GM21576 (cell line): Measurements from ENCODE around the gene MBD4.

Experiments
- ATAC-seq: cut with Tn5 transposase; IDR thresholded peaks from one replicate; pipeline ENCODE4 v1.9.1; 2021; ENCODE audit warnings: mild to moderate bottlenecking, moderate library complexity; ENCODE audit not compliant: unreplicated experiment

The MBD4 gene

DNA sequence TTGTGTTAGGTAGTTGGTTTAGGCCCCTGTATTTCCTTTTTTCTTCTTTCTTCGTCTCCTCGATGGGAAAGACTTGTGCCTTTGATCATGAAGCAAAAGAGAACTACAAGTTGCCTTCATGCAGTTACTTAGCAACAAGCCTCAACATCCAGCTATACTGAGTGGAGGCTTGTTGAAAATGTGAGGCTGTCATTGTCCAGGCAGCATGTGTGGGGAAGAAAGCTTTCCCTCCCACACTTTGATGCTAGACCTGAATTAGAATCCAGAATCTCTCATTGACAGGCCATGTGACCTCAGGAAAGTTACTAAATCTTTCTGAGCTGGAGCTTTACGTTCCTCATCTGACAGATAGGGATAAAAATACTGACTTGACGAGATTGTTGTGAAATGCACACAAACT is 24.0 kb upstream of the MBD4 start:
- ATAC-seq, result no peak

DNA sequence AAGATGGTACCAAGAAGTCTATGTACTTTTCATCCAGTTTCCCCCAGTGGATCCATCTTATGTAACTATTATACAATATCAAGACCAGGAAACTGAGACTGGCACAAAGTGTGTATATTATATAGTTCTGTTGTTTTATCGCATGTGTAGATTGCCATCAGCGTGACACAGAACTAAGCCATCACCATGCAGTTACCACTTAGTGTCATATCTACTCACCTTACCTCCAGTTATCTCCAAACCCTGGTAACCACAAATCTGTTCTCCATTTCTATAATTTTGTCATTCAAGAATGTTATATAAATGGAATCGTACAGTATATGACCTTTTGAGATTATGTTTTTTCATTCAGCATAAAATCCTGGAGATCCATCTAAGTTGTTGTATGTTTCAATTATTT is 23.3 kb upstream of the MBD4 start:
- ATAC-seq, result no peak

DNA sequence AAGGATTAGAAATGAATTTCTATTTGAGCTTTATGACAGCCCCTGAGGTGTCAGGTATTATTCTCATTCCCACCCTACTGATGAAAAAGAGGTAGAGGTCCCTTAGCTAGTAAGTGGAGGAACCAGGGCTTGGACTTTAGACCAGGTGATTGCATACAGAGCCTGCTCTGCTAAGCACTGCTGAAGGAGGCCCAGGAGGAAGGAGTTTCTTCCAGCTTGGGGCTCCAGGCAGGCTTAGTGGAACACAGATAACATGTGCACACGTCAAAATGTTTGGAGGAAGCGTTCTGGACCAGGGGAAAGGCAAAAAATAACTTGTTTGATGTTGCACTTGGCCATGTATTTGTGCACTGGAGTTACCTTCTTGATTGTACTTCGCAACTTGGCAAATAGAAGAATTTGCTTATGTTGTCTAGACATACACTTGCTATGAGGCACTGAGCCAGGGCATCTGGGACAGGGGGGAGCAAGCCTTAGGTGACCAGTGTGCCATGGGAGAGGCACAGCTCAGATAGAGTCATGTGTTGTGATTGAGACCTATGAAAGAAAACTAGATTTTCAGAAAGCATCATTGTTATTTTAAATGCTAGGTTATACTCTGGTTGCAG is 22.7 kb upstream of the MBD4 start:
- ATAC-seq, result no peak

DNA sequence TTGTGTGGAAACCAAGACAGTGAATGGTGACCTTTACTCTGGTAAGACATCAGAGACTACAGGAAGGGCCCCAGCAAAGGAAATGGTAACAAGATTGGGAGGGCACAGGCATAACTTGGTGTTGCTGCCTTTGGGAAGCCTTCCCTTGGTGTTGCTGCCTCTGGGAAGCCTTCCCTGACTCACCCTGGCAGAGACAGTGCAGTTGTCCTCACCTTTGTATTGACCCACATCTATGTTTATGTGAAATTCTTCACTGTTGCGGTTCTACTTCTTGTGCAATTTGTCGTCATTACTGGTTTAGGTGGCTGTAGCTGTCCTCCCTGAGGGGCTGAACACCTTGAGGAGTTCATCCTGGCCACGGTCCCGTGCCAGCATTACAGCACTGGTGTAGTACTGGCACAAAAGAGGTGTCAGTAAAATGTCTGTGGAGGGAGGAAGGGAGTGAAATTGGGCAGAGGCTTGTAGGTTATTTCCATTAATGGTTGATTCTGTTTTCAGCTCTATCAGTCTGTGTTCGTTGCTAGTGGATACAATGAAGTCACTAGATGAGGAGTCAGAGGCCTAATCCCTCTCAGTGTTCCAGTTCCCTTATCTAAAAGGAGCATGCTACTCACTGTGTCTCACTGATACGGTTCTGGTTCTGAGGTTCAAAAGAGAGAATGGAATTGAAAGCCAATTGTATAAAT is 21.9 kb upstream of the MBD4 start:
- no peak for ATAC-seq

GRCh38 chr3:129461022-129461421 is 21.3 kb upstream of the MBD4 start:
- no peak for ATAC-seq

- ATAC-seq, result no peak
Observed at GRCh38 chr3:129460572-129460971, 20.8 kb upstream of the MBD4 start.

GRCh38 chr3:129460155-129460554 is 20.4 kb upstream of the MBD4 start:
- ATAC-seq, result no peak

GRCh38 chr3:129453732-129454131 is 14.0 kb upstream of the MBD4 start:
- no peak for ATAC-seq

GRCh38 chr3:129449279-129450115 is 9.7 kb upstream of the MBD4 start:
- ATAC-seq, result no peak

- no peak for ATAC-seq
Observed at GRCh38 chr3:129448186-129448895, 8.6 kb upstream of the MBD4 start.

DNA sequence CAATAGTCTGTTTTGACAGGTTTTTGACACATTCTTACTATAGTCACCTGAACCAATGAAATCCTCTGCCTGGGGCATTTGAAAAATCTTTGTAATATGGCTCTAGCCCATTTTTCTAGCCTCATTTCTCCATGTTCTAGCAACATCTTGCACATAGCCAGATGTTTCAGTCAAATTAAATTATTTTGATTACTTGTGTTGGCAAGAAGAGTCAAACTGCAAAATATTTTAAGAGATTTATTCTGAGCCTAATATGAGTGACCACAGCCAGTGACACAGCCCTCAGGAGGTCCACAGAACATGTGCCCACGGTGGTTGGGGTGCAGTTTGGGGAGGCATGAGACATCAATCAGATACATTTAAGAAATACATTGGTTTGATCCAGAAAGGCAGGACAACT is 7.2 kb upstream of the MBD4 start:
- ATAC-seq, result no peak

GRCh38 chr3:129445471-129445870 is 5.7 kb upstream of the MBD4 start:
- ATAC-seq, result no peak

- ATAC-seq, result no peak
Observed at GRCh38 chr3:129442947-129443346, 3.2 kb upstream of the MBD4 start.

DNA sequence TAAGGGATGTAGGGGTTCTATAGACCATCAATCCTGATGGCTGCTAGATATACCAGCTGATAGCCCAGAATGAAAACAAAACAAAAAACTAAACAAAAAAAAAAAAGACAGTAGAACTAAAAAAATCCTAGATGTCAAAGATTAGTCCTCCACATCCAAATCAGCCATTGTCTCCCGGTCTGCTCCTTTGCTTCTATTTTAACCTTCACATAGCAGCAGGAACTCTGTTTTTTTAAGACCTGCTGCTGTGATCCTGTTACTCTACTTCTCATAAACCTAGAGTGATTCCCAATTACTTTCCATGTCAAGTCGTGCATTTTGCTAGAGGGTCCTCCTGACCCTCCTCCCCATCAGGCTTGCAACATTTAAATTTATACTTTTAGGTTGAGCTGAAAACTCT is 2.7 kb upstream of the MBD4 start:
- no peak for ATAC-seq

- ATAC-seq, result no peak
Observed at GRCh38 chr3:129441782-129442181, 2.0 kb upstream of the MBD4 start.

DNA sequence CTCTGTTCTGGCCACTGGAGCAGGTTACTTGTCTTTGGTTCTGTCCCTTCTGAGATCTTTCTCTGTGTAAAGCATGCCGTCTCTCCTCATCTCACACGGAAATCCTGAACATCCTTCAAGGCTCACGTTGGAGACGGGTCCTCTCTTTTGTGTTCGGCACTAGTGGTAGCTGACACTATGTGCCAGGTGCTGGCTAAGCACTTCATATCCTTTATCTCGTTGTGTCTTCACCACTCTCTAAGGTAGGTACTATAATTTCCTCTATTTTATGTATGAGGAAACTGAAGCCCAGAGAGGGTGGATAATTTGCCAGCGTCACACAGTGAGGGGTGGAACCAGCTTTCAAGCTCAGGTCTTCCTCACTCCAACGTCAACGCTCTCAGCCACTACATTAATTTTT is 1.5 kb upstream of the MBD4 start:
- no peak for ATAC-seq

- peak; percentile 23 for ATAC-seq
Observed at GRCh38 chr3:129440618-129441190, 956 bp upstream of the MBD4 start.

DNA sequence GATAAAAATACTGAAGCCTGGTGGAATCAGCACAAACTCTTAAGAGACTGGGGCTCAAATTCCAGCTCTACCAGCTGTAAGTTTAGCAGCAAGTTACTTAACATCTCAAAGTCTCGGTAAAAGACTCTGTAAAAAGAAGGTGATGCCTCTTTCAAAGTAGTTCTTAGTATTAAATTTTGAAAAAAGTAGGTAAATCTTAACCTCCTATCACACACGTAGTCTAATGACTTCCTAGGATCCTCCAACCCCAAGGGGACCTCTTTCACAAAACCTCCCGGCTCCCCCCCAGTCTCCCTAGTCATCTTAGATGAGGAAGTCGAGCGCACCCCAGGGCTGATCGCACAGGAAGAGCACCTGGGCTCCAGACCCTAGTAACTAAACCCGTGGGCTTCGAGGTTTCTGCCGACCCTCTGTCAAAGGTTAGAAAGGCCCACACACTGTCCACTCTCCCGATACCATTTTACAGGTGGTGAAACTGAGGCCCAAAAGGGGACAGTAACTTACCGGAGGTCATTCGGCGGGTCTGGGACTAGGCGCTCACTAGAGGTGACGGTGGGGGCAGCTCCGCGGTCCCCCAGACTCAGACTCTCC is 427 bp downstream of the MBD4 start:
- peak; percentile 16 for ATAC-seq

- ATAC-seq, result no peak
Observed at GRCh38 chr3:129435367-129435766, 4.4 kb downstream of the MBD4 start.

GRCh38 chr3:129434140-129434539 is 5.6 kb downstream of the MBD4 start:
- ATAC-seq, result no peak

DNA sequence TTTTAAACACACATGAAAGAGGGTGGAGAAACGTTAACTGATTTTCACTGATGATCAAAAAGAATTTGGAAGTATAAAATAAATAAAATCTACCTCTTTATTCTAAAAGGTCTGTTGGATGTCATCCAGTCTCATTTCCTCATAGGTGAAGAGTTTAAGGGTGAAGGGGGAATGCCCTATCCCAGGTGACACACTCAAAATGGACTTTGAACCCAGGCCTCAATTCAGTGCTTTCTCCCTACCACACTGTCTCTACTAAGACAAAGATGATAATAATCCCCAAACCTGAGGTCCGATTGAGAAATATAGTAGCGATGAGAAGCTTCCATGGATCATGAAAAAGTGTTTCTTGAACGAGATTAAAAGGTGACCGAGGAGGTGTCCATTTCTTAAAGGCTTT is 6.2 kb downstream of the MBD4 start:
- no peak for ATAC-seq
